PC-3 (cell line): ENCODE measurements around the gene TRAFD1. TPM values are rescaled to one million over a fixed set of nuclear protein-coding genes. Genes with fewer than 3 reads are reported as not detected.

ENCODE experiments used
- ATAC-seq: fragments of 200-7000 bp; cut with Tn5 transposase; 2 replicates; pipeline ENCODE4 v1.9.1; 2020; ENCODE audit warnings: mild to moderate bottlenecking, moderate library complexity
- BruUV-seq: library from RNA; stranded (reverse); fragments of 400-500 nt; replicated peaks from 2 replicates; lab custom pipeline; 2021; lab: Mats Ljungman, UMichigan
- CTCF ChIA-PET: fragments of 300-600 bp; sonication (Branson Sonifier 250); formaldehyde crosslinking; loops from one replicate; lab custom pipeline; 2022; ENCODE audit warnings: antibody characterized with exemption; lab: Charles Lee
- POLR2A ChIA-PET: fragments of 300-600 bp; sonication (Branson Sonifier 250); formaldehyde crosslinking; loops from one replicate; lab custom pipeline; 2022; ENCODE audit warnings: antibody characterized with exemption; ENCODE audit not compliant: unreplicated experiment; lab: Charles Lee
- DNase-seq: peaks from one replicate; pipeline ENCODE4 v3.0.0-alpha.2; 2015
- H2AFZ ChIP-seq: fragments of 300-600 bp; sonication (generic); 2 replicates; pipeline ENCODE4 v1.6.0; 2016; ENCODE audit warnings: antibody characterized with exemption, low read length
- H3F3A ChIP-seq: fragments of 300-600 bp; sonication (generic); one replicate; pipeline ENCODE4 v1.6.0; 2017; ENCODE audit warnings: antibody characterized with exemption, low read length, control low read depth, mild to moderate bottlenecking; ENCODE audit not compliant: unreplicated experiment
- H3K27ac ChIP-seq: fragments of 300-600 bp; sonication (generic); 2 replicates; pipeline ENCODE4 v1.5.1; 2016; ENCODE audit warnings: mild to moderate bottlenecking, low read length
- H3K27me3 ChIP-seq: fragments of 300-600 bp; sonication (generic); 2 replicates; pipeline ENCODE4 v1.6.1; 2016; ENCODE audit warnings: low read length, mixed read lengths
- H3K36me3 ChIP-seq: fragments of 300-600 bp; sonication (generic); 2 replicates; pipeline ENCODE4 v1.6.1; 2016; ENCODE audit warnings: low read depth, mixed run types, low read length, mixed read lengths
- H3K4me1 ChIP-seq: fragments of 300-600 bp; sonication (generic); 2 replicates; pipeline ENCODE4 v1.5.1; 2016; ENCODE audit warnings: low read length; ENCODE audit not compliant: insufficient read depth
- H3K4me2 ChIP-seq: fragments of 300-600 bp; sonication (generic); 2 replicates; pipeline ENCODE4 v1.6.0; 2016; ENCODE audit warnings: low read length
- H3K4me3 ChIP-seq: fragments of 300-600 bp; sonication (generic); 2 replicates; pipeline ENCODE4 v1.5.1; 2016; ENCODE audit warnings: mild to moderate bottlenecking, low read length, mixed read lengths
- H3K79me2 ChIP-seq: fragments of 300-600 bp; sonication (generic); 2 replicates; pipeline ENCODE4 v1.6.1; 2017; ENCODE audit warnings: low read length, mixed read lengths
- H3K9ac ChIP-seq: fragments of 300-600 bp; sonication (generic); 2 replicates; pipeline ENCODE4 v1.6.0; 2016; ENCODE audit warnings: mild to moderate bottlenecking, low read length
- H3K9me2 ChIP-seq: fragments of 300-600 bp; sonication (generic); replicated peaks from 2 replicates; pipeline ENCODE4 v1.6.1; 2016; ENCODE audit warnings: mixed run types, low read length, mixed read lengths
- H3K9me3 ChIP-seq: fragments of 300-600 bp; sonication (generic); 2 replicates; pipeline ENCODE4 v1.6.1; 2016; ENCODE audit warnings: low read length, mixed read lengths
- H4K20me1 ChIP-seq: fragments of 300-600 bp; sonication (generic); 2 replicates; pipeline ENCODE4 v1.6.1; 2016; ENCODE audit warnings: low read length, mixed read lengths
- EZH2 ChIP-seq: fragments of 300-600 bp; sonication (generic); IDR thresholded peaks from one replicate; pipeline ENCODE4 v1.6.1; 2017; ENCODE audit warnings: antibody characterized with exemption, mild to moderate bottlenecking, low read length; ENCODE audit not compliant: unreplicated experiment
- EZH2phosphoT487 ChIP-seq: fragments of 300-600 bp; sonication (generic); IDR thresholded peaks from 2 replicates; pipeline ENCODE4 v1.6.1; 2018; ENCODE audit warnings: mild to moderate bottlenecking, antibody characterized with exemption, low read length, borderline replicate concordance
- intact Hi-C: fragments of 100-400 bp; cut with micrococcal nuclease; formaldehyde crosslinking; loops from 2 replicates; pipeline ENCODE4 v1.9.0; 2023
- total RNA-seq: library from RNA; depleted of rRNA; stranded (reverse); fragments of >200 nt; gene quantifications from 2 replicates; pipeline ENCODE4 v1.2.3, GENCODE V29; 2014
- TF ChIP-seq, protein P1 (sequence below): fragments of 300-600 bp; sonication (generic); conservative IDR thresholded peaks from 2 replicates; pipeline ENCODE4 v1.5.1; 2017; ENCODE audit warnings: antibody characterized with exemption, low read depth, mild to moderate bottlenecking, low read length

Gene TRAFD1
- total RNA-seq, 1 experiment from 2014 or later, result 34.1 TPM

DNA sequence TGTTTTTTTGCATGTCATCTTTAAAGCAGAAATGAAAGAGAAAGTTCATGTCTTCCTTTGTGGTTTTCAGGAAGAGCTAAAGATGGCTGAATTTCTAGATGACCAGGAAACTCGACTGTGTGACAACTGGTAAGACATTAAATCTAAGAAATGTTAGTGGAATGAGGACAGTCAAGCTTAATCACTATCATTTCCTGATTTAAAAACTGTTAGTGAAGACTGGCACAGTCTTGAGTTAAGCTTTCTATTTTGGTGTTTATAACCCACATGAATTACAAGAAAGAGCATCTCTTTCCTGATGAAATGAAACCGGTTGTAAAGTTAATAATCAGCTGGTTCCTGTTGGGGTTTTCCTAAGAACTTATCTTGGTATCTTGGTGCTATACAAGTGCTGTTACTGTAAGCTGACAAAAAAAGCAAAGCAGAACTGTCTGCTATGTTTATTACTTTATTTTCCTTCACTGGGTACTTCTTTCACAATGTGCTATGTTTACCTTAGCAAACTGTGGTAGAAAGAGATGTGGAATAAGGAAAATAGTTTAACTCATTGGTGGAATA, 5.2 kb downstream of the TRAFD1 start:
- Histone ChIP-seq H3K9ac (no peak overlapping the region), H4K20me1 (no peaks in the 10 kb centered on the region), H3K36me3 (peaks cover 6% of the 10 kb centered on the region), H3K27ac (peak overlapping the region; percentile 35), H3F3A (no peaks in the 10 kb centered on the region), H3K9me2 (no peaks in the 10 kb centered on the region), H3K4me2 (peak overlapping the region; percentile 56), H3K79me2 (peaks cover 49% of the 10 kb centered on the region), H3K4me3 (no peak overlapping the region), H3K4me1 (peaks cover 20% of the 10 kb centered on the region), H3K27me3 (no peaks in the 10 kb centered on the region), H3K9me3 (no peaks in the 10 kb centered on the region), H2AFZ (peak overlapping the region; percentile 44; the same call in 1 of the 2 replicates)
- TF ChIP-seq EZH2phosphoT487 (no peak), EZH2 (no peak)
- TF ChIP-seq, protein P1, sequence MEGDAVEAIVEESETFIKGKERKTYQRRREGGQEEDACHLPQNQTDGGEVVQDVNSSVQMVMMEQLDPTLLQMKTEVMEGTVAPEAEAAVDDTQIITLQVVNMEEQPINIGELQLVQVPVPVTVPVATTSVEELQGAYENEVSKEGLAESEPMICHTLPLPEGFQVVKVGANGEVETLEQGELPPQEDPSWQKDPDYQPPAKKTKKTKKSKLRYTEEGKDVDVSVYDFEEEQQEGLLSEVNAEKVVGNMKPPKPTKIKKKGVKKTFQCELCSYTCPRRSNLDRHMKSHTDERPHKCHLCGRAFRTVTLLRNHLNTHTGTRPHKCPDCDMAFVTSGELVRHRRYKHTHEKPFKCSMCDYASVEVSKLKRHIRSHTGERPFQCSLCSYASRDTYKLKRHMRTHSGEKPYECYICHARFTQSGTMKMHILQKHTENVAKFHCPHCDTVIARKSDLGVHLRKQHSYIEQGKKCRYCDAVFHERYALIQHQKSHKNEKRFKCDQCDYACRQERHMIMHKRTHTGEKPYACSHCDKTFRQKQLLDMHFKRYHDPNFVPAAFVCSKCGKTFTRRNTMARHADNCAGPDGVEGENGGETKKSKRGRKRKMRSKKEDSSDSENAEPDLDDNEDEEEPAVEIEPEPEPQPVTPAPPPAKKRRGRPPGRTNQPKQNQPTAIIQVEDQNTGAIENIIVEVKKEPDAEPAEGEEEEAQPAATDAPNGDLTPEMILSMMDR, result no peak
- ATAC-seq, result 0 out of 2 replicates have a peak, but pooled peaks have one; percentile 7
- intact Hi-C loops, result no loop called here
- ChIA-PET CTCF (interaction anchor here (0.6 kb wide), 1 partner anchor 13 kb away, joined by 3 read pairs; no protein-coding TSS in a partner anchor), POLR2A (interaction anchor here (1.0 kb wide), 1 partner anchor 9 kb away, joined by 5 read pairs; no protein-coding TSS in a partner anchor)
- DNase-seq, result no peak
- BruUV-seq, result no TSS peak

DNA sequence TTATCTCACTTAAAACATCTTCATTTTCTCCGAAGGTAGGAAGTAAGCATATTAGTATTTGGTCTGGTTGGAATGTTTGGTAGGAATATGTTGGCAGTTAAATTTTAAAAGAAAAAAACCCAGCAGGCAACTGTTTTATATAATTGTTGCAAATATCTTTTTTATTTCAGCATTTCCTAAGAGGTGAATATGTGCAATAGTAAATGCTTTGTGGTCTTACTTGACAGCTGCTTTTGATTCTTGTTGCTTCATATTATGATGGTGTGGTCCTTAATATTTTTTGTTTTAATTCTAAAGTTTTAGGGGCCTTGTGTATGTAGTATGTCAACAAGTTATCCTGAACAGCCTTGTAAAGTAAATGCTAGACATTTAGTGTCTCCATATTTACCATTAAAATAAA, 6.3 kb downstream of the TRAFD1 start:
- CTCF ChIA-PET, result no interaction called here

More for the DNA sequence above, 6.3 kb downstream of the TRAFD1 start:
- intact Hi-C loops, result no loop called here
- no peak overlapping the region for H3K27ac ChIP-seq
- no peaks in the 10 kb centered on the region for H3K9me2 ChIP-seq
- H3K9me3 ChIP-seq, result no peaks in the 10 kb centered on the region
- no peaks in the 10 kb centered on the region for H3K27me3 ChIP-seq
- no peak overlapping the region for H3K9ac ChIP-seq
- H3K4me1 ChIP-seq, result peaks cover 16% of the 10 kb centered on the region
- ATAC-seq, result no peak
- H2AFZ ChIP-seq, result no peak overlapping the region
- POLR2A ChIA-PET, result no interaction called here
- BruUV-seq, result no TSS peak
- peaks cover 38% of the 10 kb centered on the region for H3K79me2 ChIP-seq
- DNase-seq, result no peak
- H4K20me1 ChIP-seq, result no peaks in the 10 kb centered on the region
- no peak overlapping the region for H3K4me3 ChIP-seq
- no peaks in the 10 kb centered on the region for H3F3A ChIP-seq
- peaks cover 10% of the 10 kb centered on the region for H3K36me3 ChIP-seq
- no peak overlapping the region for H3K4me2 ChIP-seq
- no peak for TF ChIP-seq EZH2
- TF ChIP-seq, protein P1, result no peak
- no peak for TF ChIP-seq EZH2phosphoT487
